ENCODE measurements around the gene ZDHHC9. TPM values are rescaled to one million over a fixed set of nuclear protein-coding genes. Genes with fewer than 3 reads are reported as not detected.

The ZDHHC9 gene
- total and polyA plus RNA-seq, 2 of the 4 experiments (the other 2 are of a cell fraction) = 17.7 to 28.4 TPM

GRCh38 chrX:129787336-129788055 lies 56.2 kb downstream of the ZDHHC9 start:
- no peaks in the 10 kb centered on the region for H3K79me1 ChIP-seq (ENCODE audit: low read depth in 1 of 2, low read length in 2 of 2)
- H3K9me1 ChIP-seq (ENCODE audit: insufficient read depth, low read length) = no peaks in the 10 kb centered on the region
- H4K5ac ChIP-seq (ENCODE audit: low read depth, low read length) = no peak overlapping the region
- no TSS peak for BruUV-seq (replicated peaks)
- H3K27ac ChIP-seq (ENCODE audit: insufficient read depth, low read length) = no peak overlapping the region
- no peak overlapping the region for H2AK9ac ChIP-seq (replicated peaks; ENCODE audit: low read depth, low read length, poor library complexity)
- H4K20me1 ChIP-seq (ENCODE audit: insufficient read depth, low read length) = no peaks in the 10 kb centered on the region; the same call in 1 of the 2 replicates
- H2BK15ac ChIP-seq (ENCODE audit: low read depth, low read length) = no peak overlapping the region
- H3K36me3 ChIP-seq (ENCODE audit: control insufficient read depth, insufficient read depth, low read length) = no peaks in the 10 kb centered on the region
- H3K56ac ChIP-seq (ENCODE audit: extremely low read depth, insufficient read depth, low read length) = no peak overlapping the region
- no peak overlapping the region for H2BK5ac ChIP-seq (ENCODE audit: low read depth, low read length, poor library complexity, severe bottlenecking)
- H3K18ac ChIP-seq (ENCODE audit: low read depth, low read length) = no peak overlapping the region
- H3K4ac ChIP-seq (ENCODE audit: low read depth, low read length) = no peak overlapping the region
- H2AK5ac ChIP-seq (ENCODE audit: low read depth, low read length) = no peak overlapping the region
- H2BK20ac ChIP-seq (ENCODE audit: low read depth, low read length) = no peak overlapping the region
- no peak overlapping the region for H2AFZ ChIP-seq (replicated peaks; ENCODE audit: low read length, poor library complexity)
- H3K9me3 ChIP-seq (ENCODE audit: control insufficient read depth, insufficient read depth, low read length) = no peaks in the 10 kb centered on the region
- H3K4me1 ChIP-seq (ENCODE audit: control insufficient read depth, insufficient read depth, low read length) = no peaks in the 10 kb centered on the region
- DNase-seq (no peak), ATAC-seq (ENCODE audit: low read depth) (no peak)
- no peak overlapping the region for H4K8ac ChIP-seq (ENCODE audit: low read depth in 2 of 2, low read length in 2 of 2)
- no peak overlapping the region for H2BK120ac ChIP-seq (ENCODE audit: low read depth, low read length)
- H4K91ac ChIP-seq (ENCODE audit: insufficient read depth, low read depth, low read length) = no peak overlapping the region
- POLR2A ChIA-PET (ENCODE audit: unreplicated experiment) = no interaction called here
- intact Hi-C loops (cut with micrococcal nuclease) = no loop called here
- no peak overlapping the region for H3K4me2 ChIP-seq (ENCODE audit: low read depth, low read length)
- H3K14ac ChIP-seq (replicated peaks; ENCODE audit: low read depth, low read length) = no peak overlapping the region
- H3K4me3 ChIP-seq (ENCODE audit: insufficient read depth, low read depth, low read length) = no peak overlapping the region
- no peak overlapping the region for H3K23ac ChIP-seq (ENCODE audit: low read depth, low read length)
- CTCF ChIA-PET = no interaction called here
- in situ Hi-C loops (cut with MboI; ENCODE audit: low sequenced_read_pairs) = no loop called here
- no peak overlapping the region for H3K9ac ChIP-seq (ENCODE audit: low read depth, low read length)
- no CpG with 5 or more reads among the region's 11 CpGs for WGBS, 2 experiments (ENCODE audit: extremely low coverage in 2 of 2, insufficient read length in 1 of 2)
- TF ChIP-seq CEBPB (IDR thresholded peaks at IDR 0.05; ENCODE audit: low read depth, low read length) (no peak), CHD1 (IDR thresholded peaks at IDR 0.05; ENCODE audit: low read depth, low read length) (no peak), USF2 (IDR thresholded peaks at IDR 0.05; ENCODE audit: low read depth, low read length) (no peak), MAFK (IDR thresholded peaks at IDR 0.05; ENCODE audit: low read depth, low read length) (no peak), BHLHE40 (IDR thresholded peaks at IDR 0.05; ENCODE audit: low read depth, low read length) (no peak), MXI1 (IDR thresholded peaks at IDR 0.05; ENCODE audit: borderline replicate concordance, low read depth, low read length) (no peak), SMC3 (IDR thresholded peaks at IDR 0.05; ENCODE audit: low read depth, low read length) (no peak), FOS (IDR thresholded peaks at IDR 0.05; ENCODE audit: low read depth, low read length) (no peak), RAD21 (IDR thresholded peaks at IDR 0.05; ENCODE audit: low read length) (no peak), MAZ (IDR thresholded peaks at IDR 0.05; ENCODE audit: borderline replicate concordance, low read depth, low read length) (no peak)
- TF ChIP-seq, protein P1, sequence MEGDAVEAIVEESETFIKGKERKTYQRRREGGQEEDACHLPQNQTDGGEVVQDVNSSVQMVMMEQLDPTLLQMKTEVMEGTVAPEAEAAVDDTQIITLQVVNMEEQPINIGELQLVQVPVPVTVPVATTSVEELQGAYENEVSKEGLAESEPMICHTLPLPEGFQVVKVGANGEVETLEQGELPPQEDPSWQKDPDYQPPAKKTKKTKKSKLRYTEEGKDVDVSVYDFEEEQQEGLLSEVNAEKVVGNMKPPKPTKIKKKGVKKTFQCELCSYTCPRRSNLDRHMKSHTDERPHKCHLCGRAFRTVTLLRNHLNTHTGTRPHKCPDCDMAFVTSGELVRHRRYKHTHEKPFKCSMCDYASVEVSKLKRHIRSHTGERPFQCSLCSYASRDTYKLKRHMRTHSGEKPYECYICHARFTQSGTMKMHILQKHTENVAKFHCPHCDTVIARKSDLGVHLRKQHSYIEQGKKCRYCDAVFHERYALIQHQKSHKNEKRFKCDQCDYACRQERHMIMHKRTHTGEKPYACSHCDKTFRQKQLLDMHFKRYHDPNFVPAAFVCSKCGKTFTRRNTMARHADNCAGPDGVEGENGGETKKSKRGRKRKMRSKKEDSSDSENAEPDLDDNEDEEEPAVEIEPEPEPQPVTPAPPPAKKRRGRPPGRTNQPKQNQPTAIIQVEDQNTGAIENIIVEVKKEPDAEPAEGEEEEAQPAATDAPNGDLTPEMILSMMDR (conservative IDR thresholded peaks at IDR 0.05; ENCODE audit: low read depth, low read length) = no peak
- dilution Hi-C loops (cut with HindIII; ENCODE audit: low sequenced_read_pairs, unreplicated experiment) = no loop called here
- H3K27me3 ChIP-seq (ENCODE audit: control insufficient read depth, insufficient read depth, low read length) = peaks cover 14% of the 10 kb centered on the region

All from IMR-90 (cell line).